NCI-H510A treated with DMSO at 0.1 percent for 48 hours (cell line): ENCODE data around the gene STAT3.
"Not testable (repeated sequence)": the region's sequence is repeated elsewhere in the genome, so short reads cannot be mapped to it uniquely, and the experiment has no call there.

Experiments used
- DNase-seq: peaks from one replicate; lab custom pipeline; 2025; lab: John Stamatoyannopoulos, UW

Gene STAT3

GRCh38 chr17:42297775-42298174, 90.5 kb downstream of the STAT3 start:
- not testable (repeated sequence) for DNase-seq

GRCh38 chr17:42296012-42296411, 92.2 kb downstream of the STAT3 start:
- no peak for DNase-seq

- DNase-seq = no peak
Measured at GRCh38 chr17:42294469-42295398, 93.5 kb downstream of the STAT3 start.

GRCh38 chr17:42291129-42291528, 97.1 kb downstream of the STAT3 start:
- no peak for DNase-seq

GRCh38 chr17:42290577-42290976, 97.7 kb downstream of the STAT3 start:
- DNase-seq = no peak

GRCh38 chr17:42289611-42290181, 98.5 kb downstream of the STAT3 start:
- no peak for DNase-seq

GRCh38 chr17:42288803-42289610, 99.2 kb downstream of the STAT3 start:
- no peak for DNase-seq

GRCh38 chr17:42287977-42288802, 100.1 kb downstream of the STAT3 start, which contains the start of gene STAT5A:
TSS of gene STAT5A (plus strand) at chr17:42288498. CDS start at chr17:42289412, 914 bp downstream.
- peak; percentile 36 for DNase-seq

- no peak for DNase-seq
Measured at GRCh38 chr17:42287305-42287976, 100.8 kb downstream of the STAT3 start.

GRCh38 chr17:42286411-42287221, 101.6 kb downstream of the STAT3 start:
- no peak for DNase-seq

- no peak for DNase-seq
Measured at GRCh38 chr17:42285346-42286050, 102.7 kb downstream of the STAT3 start.

GRCh38 chr17:42284566-42284965, 103.7 kb downstream of the STAT3 start:
- no peak for DNase-seq

GRCh38 chr17:42284024-42284369, 104.2 kb downstream of the STAT3 start:
- DNase-seq = no peak

GRCh38 chr17:42283241-42284023, 104.8 kb downstream of the STAT3 start:
- DNase-seq = no peak

GRCh38 chr17:42282478-42283080, 105.7 kb downstream of the STAT3 start:
- no peak for DNase-seq

- DNase-seq = peak; percentile 90
Measured at GRCh38 chr17:42281571-42282096, 106.6 kb downstream of the STAT3 start.

- no peak for DNase-seq
Measured at GRCh38 chr17:42279776-42280630, 108.2 kb downstream of the STAT3 start.
